Natural killer cell (primary cell): ENCODE results near the gene EPHA6. TPM values are rescaled to one million over a fixed set of nuclear protein-coding genes. Genes with fewer than 3 reads are reported as not detected.
"Not testable (repeated sequence)": the region's sequence is repeated elsewhere in the genome, so short reads cannot be mapped to it uniquely, and the experiment has no call there.

Experiments
- ATAC-seq, 3 donors: fragments of 150-1000 bp in 2 of 3; fragments of 200-7000 bp in 1 of 3; cut with Tn5 transposase; 1 replicate in 1 of 3; 2 replicates in 2 of 3; pipeline ENCODE4 v1.10.0; 2021; ENCODE audit warnings: mild to moderate bottlenecking in 2 of 3, moderate library complexity in 2 of 3
- DNase-seq, 2 donors: peaks; one replicate each; pipeline versions ENCODE4 v3.0.0 to v3.0.0-alpha.2; 2013 to 2021; ENCODE audit warnings: mixed read lengths in 1 of 2
- H3K27ac ChIP-seq: one replicate; pipeline ENCODE4 v1.5.1; 2013; ENCODE audit warnings: mild to moderate bottlenecking, low read length
- H3K27me3 ChIP-seq: one replicate; pipeline ENCODE4 v1.6.1; 2013; ENCODE audit warnings: low read length; ENCODE audit not compliant: control insufficient read depth, insufficient read depth
- H3K36me3 ChIP-seq: one replicate; pipeline ENCODE4 v1.6.1; 2013; ENCODE audit warnings: low read length; ENCODE audit not compliant: control insufficient read depth, insufficient read depth
- H3K4me1 ChIP-seq: one replicate; pipeline ENCODE4 v1.6.1; 2013; ENCODE audit warnings: low read length; ENCODE audit not compliant: control insufficient read depth, insufficient read depth
- H3K4me3 ChIP-seq: one replicate; pipeline ENCODE4 v1.5.1; 2013; ENCODE audit warnings: low read length
- H3K9me3 ChIP-seq: one replicate; pipeline ENCODE4 v1.6.1; 2013; ENCODE audit warnings: low read length; ENCODE audit not compliant: control insufficient read depth, insufficient read depth
- H3K27ac Mint-ChIP-seq, 2 donors: one replicate each; pipeline ENCODE4 v1.8.0; 2022; ENCODE audit warnings: mild to moderate bottlenecking in 2 of 2, mixed read lengths in 2 of 2, moderate library complexity in 1 of 2
- H3K27me3 Mint-ChIP-seq, 2 donors: one replicate each; pipeline ENCODE4 v1.8.0; 2022; ENCODE audit warnings: low read depth in 2 of 2, mixed read lengths in 2 of 2
- H3K36me3 Mint-ChIP-seq: one replicate; pipeline ENCODE4 v1.8.0; 2022; ENCODE audit warnings: mixed read lengths
- H3K4me1 Mint-ChIP-seq, 2 donors: one replicate each; pipeline ENCODE4 v1.8.0; 2022; ENCODE audit warnings: mixed read lengths in 2 of 2
- H3K4me3 Mint-ChIP-seq: one replicate; pipeline ENCODE4 v1.8.0; 2022; ENCODE audit warnings: mild to moderate bottlenecking, moderate library complexity, mixed read lengths
- H3K9me3 Mint-ChIP-seq, 2 donors: one replicate each; pipeline ENCODE4 v1.8.0; 2022; ENCODE audit warnings: mixed read lengths in 2 of 2
- WGBS: methylation state at CpG from one replicate; pipeline ENCODE4 v1.1.7; 2013; ENCODE audit warnings: missing lambda C conversion rate; ENCODE audit not compliant: insufficient coverage; 5-methylcytosine and 5-hydroxymethylcytosine counted together
- intact Hi-C: fragments of 100-400 bp; cut with micrococcal nuclease; formaldehyde crosslinking; loops from one replicate; pipeline ENCODE4 v1.14.2; 2022
- total RNA-seq, 4 donors: library from RNA; stranded (reverse); fragments of 120-200 nt in 1 of 4; gene quantifications; one replicate each; pipeline versions ENCODE4 v1.2.3 to v1.2.4, GENCODE V29; 2013 to 2022
- TF ChIP-seq, protein P1 (sequence below): fragments of 200-600 bp; IDR thresholded peaks from one replicate; pipeline ENCODE4 v1.8.0; 2022; ENCODE audit warnings: antibody characterized with exemption

Gene EPHA6
- total RNA-seq, 3 donors from 2014 or later (not counting 1 experiment from before 2014, with no cell fraction given), result not detected

DNA sequence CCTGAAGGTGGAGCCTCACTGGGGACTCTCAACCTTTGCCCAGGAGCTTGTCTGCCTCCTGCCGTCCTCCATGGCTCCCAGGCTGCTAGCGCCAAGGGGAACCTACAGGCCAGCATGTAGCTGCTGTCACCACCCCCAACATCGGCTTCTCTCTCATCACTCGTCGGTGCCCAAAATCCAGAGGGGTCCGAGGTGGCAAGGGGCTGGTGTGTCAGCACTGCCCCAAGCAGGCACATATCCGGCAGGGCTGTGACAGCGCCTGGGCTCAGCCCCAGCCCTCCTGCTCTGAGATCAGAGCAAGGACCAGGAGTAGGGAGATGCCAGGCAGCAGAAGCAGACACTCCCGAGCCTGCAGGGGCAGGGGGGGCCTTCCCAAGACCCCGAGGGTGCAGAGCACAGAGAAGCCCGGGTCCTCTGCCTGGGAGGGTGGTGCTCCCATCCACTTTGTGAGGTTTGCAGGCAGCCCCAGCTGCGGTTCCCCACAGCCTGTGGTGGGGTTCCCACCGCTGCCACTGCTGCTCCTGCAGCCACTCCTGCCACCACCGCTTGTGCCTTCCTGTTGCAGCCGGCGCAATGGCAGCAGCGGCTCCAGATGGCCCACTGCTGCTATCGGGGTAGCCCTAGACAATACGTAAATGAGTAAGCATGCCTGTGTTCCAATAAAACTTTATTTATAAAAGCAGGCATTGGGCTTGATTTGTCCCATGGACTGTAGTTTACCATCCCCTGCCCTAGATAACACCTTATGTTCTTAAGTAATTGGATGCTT is 451.0 kb downstream of the EPHA6 start:
- DNase-seq (no peak), ATAC-seq (no peak)
- Mint-ChIP-seq H3K4me1 (no peaks in the 10 kb centered on the region), H3K27me3 (no peaks in the 10 kb centered on the region), H3K36me3 (no peaks in the 10 kb centered on the region), H3K27ac (no peak overlapping the region), H3K4me3 (no peak overlapping the region), H3K9me3 (peaks cover 2 to 5% of the 10 kb centered on the region in 2 donors)
- Histone ChIP-seq H3K27ac (no peak overlapping the region), H3K36me3 (no peaks in the 10 kb centered on the region), H3K27me3 (no peaks in the 10 kb centered on the region), H3K4me1 (no peaks in the 10 kb centered on the region), H3K9me3 (peaks cover 16% of the 10 kb centered on the region), H3K4me3 (no peak overlapping the region)
- WGBS, result 88% methylated on average over 19 of the region's 19 CpGs
- intact Hi-C loops, result no loop called here
- TF ChIP-seq, protein P1, sequence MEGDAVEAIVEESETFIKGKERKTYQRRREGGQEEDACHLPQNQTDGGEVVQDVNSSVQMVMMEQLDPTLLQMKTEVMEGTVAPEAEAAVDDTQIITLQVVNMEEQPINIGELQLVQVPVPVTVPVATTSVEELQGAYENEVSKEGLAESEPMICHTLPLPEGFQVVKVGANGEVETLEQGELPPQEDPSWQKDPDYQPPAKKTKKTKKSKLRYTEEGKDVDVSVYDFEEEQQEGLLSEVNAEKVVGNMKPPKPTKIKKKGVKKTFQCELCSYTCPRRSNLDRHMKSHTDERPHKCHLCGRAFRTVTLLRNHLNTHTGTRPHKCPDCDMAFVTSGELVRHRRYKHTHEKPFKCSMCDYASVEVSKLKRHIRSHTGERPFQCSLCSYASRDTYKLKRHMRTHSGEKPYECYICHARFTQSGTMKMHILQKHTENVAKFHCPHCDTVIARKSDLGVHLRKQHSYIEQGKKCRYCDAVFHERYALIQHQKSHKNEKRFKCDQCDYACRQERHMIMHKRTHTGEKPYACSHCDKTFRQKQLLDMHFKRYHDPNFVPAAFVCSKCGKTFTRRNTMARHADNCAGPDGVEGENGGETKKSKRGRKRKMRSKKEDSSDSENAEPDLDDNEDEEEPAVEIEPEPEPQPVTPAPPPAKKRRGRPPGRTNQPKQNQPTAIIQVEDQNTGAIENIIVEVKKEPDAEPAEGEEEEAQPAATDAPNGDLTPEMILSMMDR, result no peak

DNA sequence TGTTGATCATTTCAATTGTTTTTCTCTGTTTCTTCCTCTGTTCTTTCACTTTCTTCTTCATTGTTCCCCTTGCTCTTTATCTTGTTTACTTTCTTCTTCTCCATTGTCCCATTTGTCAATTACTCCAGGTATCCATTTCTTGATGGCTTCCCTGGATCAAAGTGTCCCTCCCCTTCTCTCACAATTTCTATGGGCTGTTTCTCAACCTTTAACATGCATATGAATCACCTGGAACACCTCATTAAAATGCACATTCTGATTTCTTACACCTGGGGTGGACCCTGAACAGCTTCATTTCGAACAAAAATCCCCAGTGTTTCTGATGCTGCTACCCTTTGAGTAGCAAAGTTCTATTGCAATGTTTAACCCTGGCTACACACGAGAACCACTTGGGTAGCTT is 454.8 kb downstream of the EPHA6 start:
- no peak for DNase-seq
- TF ChIP-seq, protein P1, result no peak
- no peak overlapping the region for H3K4me3 Mint-ChIP-seq
- Histone ChIP-seq H3K27ac (no peak overlapping the region), H3K36me3 (no peaks in the 10 kb centered on the region), H3K27me3 (no peaks in the 10 kb centered on the region), H3K4me3 (no peak overlapping the region), H3K9me3 (peaks cover 16% of the 10 kb centered on the region), H3K4me1 (no peaks in the 10 kb centered on the region)
- peaks cover 11% of the 10 kb centered on the region in 2 donors for H3K9me3 Mint-ChIP-seq
- no peaks in the 10 kb centered on the region for H3K36me3 Mint-ChIP-seq
- no peaks in the 10 kb centered on the region for H3K4me1 Mint-ChIP-seq
- no peak for ATAC-seq
- intact Hi-C loops, result no loop called here
- H3K27me3 Mint-ChIP-seq, result no peaks in the 10 kb centered on the region
- no peak overlapping the region for H3K27ac Mint-ChIP-seq
- WGBS, result 41% methylated on average over 2 of the region's 2 CpGs

DNA sequence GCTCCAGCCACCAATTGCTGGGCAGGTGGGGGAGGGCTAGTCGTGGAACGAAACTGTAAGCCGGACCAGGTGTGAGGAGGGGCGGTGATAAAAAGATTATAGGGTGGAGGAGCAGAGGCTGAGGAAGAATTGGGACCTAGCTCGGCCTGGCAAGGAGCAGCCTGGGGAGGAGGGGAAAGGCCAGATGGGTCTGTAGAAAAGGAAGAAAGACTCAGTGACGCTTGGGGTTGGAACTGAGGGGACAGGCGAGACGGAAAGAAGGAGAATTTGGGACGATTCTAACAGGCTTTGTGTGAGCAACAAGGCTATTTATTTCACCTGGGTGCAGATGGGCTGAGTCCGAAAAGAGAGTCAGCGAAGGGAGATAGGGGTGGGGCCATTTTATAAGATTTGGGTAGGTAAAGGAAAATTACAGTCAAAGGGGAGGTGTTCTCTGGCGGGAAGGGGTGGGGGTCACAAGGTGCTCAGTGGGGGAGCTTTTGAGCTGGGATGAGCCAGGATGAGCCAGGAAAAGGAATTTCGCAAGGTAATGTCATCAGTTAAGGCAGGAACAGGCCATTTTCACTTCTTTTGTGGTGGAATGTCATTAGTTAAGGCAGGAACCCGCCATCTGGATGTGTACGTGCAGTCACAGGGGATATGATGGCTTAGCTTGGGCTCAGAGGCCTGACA is 462.6 kb downstream of the EPHA6 start:
- H3K4me3 ChIP-seq, H3K27me3 ChIP-seq, intact Hi-C loops, H3K4me1 ChIP-seq, H3K4me1 Mint-ChIP-seq, H3K36me3 ChIP-seq, H3K9me3 ChIP-seq, H3K4me3 Mint-ChIP-seq, H3K36me3 Mint-ChIP-seq, DNase-seq, H3K27me3 Mint-ChIP-seq, ATAC-seq, H3K27ac Mint-ChIP-seq, H3K27ac ChIP-seq: not testable (repeated sequence)
- H3K9me3 Mint-ChIP-seq, result peaks cover 24 to 32% of the 10 kb centered on the region in 2 donors
- WGBS, result 90% methylated on average over 15 of the region's 15 CpGs

DNA sequence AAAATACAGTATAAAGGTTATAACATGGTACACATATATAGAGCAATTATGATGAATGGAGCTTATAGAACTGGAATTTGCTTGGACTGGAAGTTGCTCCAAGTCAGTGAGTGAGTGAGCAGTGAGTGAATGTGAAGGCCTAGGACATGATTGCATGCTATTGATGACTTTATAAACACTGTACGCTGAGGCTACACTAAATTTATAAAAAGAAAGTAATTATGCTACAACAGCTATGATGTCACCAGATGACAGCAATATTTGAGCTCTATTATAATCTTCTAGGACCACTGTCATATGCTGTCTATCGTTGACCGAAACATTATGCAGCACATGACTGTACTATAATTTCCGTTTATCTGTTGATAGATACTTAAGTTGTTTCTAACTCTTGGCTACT is 463.3 kb downstream of the EPHA6 start:
- H3K9me3 Mint-ChIP-seq, result peaks cover 25 to 32% of the 10 kb centered on the region in 2 donors
- TF ChIP-seq, protein P1, result no peak
- H3K4me1 Mint-ChIP-seq, result no peaks in the 10 kb centered on the region
- no peak overlapping the region for H3K4me3 Mint-ChIP-seq
- ATAC-seq (no peak), DNase-seq (no peak)
- H3K4me1 ChIP-seq, result no peaks in the 10 kb centered on the region
- no peak overlapping the region for H3K4me3 ChIP-seq
- H3K36me3 Mint-ChIP-seq, result no peaks in the 10 kb centered on the region
- H3K36me3 ChIP-seq, result no peaks in the 10 kb centered on the region
- 100% methylated on average over 4 of the region's 4 CpGs for WGBS
- H3K27ac ChIP-seq, result no peak overlapping the region
- no peaks in the 10 kb centered on the region for H3K27me3 ChIP-seq
- peaks cover 3% of the 10 kb centered on the region for H3K9me3 ChIP-seq
- no peaks in the 10 kb centered on the region for H3K27me3 Mint-ChIP-seq
- H3K27ac Mint-ChIP-seq, result no peak overlapping the region
- intact Hi-C loops, result no loop called here
